GM19025 (cell line): ENCODE data around the gene AXIN1.
"Not testable (repeated sequence)": the region's sequence is repeated elsewhere in the genome, so short reads cannot be mapped to it uniquely, and the experiment has no call there.

Experiments used
- ATAC-seq: cut with Tn5 transposase; IDR thresholded peaks from one replicate; pipeline ENCODE4 v1.9.1; 2021; ENCODE audit warnings: mild to moderate bottlenecking, low read depth, moderate library complexity; ENCODE audit not compliant: unreplicated experiment

AXIN1 gene

GRCh38 chr16:334861-335632, 17.5 kb downstream of the AXIN1 start:
- ATAC-seq, result not testable (repeated sequence)

DNA sequence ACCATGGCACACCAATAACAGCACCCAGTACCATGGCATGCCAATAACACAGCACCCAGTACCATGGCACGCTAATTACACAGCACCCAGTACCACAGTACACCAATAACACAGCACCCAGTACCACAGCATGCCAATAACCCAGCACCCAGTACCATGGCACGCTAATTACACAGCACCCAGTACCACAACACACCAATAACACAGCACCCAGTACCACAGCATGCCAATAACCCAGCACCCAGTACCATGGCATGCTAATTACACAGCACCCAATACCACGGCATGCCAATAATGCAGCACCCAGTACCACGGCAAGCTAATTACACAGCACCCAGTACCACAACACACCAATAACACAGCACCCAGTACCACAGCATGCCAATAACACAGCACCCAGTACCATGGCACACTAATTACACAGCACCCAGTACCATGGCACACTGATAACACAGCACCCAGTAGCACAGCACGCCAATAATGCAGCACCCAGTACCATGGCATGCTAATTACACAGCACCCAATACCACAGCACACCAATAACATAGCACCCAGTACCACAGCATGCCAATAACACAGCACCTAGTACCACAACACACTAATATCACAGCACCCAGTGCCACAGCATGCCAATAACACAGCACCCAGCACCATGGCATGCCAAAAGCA, 18.2 kb downstream of the AXIN1 start:
- ATAC-seq, result not testable (repeated sequence)

DNA sequence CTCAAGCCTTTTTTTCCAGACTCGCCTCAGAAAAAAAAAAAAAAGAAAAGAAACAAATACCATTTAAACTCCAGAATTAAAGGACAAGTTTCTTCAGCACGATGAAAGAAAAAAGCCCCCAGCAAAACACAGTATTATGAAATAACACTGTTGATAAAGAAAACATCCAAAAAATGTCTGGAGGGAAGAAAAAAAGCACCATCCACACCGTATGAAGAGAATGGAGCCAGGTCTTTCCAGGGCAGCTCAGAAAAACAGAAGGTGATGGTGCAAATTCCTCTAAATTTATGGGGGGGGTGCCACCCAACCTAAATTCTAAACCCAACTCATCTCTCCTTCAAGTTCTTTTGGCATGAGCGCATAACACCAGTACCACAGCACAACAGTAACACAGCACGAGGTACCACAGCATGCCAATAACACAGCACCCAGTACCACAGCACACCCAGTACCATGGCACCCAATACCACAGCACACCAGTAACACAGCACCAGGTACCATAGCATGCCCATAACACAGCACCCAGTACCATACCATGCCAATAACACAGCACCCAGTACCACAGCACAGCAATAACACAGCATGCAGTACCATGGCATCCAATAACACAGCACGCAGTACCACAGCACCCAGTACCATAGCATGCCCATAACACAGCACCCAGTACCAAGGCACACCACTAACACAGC, 19.0 kb downstream of the AXIN1 start:
- no peak for ATAC-seq

DNA sequence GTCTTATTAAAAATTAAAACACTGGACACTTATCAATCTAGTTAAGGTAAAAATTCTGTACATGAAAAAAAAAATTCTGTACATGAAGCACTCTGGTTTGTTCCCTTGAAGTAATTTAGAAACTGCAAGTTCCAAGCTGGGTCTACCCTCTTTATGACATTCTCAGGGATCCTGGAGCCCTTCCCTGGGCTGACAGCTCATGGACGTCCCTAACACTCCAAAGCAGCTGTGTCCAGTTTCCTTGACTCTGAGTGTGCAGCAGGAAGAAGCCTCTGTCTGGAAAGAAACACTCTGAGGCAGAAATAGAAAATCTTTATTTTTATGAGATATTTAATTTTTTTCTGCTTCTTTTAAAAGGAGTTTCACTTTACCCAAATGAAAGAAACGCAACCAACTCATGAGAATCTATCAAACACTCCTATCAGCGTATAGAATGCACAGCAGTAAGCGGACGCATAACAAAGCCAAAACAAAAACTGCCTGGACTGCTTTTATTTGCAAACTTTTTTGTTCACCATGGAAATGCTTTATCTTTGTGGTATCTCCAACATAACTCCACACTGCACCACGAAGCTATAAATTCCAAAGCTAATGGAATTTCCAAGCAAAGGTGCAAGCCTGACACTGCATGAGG, 21.2 kb downstream of the AXIN1 start:
- not testable (repeated sequence) for ATAC-seq

DNA sequence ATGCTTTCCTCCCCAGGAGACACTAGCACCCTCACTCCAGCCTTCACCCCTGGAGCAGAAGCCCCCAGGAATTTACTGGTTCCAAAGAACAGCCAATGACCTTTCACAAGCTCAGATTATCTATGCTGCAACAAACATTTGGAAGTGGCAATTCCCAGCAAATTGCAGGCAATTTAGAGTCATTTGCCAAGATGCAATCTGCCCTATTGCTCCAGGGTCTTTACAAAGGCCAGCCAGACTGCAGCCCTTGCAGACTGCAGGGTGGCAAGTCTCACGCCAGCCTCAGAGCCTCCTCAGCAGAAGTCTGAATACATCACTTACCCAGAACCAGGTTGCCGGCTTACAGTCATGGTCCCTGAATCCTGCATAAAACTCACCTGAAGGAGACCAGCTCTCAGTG, 21.8 kb downstream of the AXIN1 start:
- ATAC-seq, result no peak

GRCh38 chr16:325375-326145, 27.0 kb downstream of the AXIN1 start:
- no peak for ATAC-seq

DNA sequence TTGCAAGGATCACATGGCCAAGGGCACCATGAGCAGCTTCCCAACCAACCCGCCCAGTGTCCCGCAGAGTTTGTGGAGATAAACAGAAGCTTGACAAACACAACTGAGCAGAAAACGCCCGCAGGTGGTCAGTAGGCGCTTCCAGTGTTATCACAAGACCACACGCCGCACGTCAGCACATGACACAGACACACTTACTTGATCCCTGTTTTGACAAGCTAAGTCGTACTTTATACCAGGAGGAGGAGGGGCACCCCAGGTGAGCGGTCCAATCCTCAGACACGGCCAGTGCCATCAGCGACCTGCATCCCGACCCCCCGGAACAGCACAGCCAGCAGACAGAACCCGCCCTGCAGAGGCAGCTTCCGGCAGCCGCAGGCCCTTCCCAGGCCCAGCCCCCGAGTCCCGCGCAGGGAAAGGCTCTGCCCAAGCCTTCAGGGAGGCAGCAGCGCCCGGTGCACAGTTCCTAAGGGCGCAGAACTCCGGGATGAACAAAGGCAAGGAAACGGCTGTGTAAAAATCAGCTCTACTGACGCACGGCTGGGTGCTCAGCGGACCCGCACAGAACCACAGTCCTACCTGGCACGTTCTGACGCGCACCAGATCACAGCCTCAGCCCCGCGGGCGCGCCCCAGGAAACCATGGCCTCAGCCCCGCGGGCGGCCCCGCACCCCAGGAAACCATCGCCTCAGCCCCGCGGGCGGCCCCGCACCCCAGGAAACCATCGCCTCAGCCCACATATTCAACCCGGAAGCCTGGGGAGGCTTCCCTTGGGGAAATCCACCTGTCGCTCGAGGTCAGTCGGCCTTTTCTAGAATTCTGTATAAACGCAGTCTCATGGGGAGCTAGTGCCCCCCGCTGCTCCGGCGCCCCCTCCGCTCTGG, 27.8 kb downstream of the AXIN1 start:
- ATAC-seq, result no peak

DNA sequence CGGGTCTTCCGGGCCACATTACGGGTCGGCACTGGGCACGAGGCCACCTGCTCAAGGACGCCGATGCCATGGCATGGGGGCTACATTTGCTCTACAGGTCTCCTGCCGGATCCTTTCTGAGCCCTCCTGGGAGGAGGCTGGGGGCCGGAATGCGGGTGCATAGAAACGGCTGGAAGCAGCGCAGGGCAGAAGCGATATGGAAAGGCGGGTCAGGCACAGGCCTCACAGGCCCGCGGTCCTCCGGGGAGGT, 28.4 kb downstream of the AXIN1 start:
- ATAC-seq, result no peak

DNA sequence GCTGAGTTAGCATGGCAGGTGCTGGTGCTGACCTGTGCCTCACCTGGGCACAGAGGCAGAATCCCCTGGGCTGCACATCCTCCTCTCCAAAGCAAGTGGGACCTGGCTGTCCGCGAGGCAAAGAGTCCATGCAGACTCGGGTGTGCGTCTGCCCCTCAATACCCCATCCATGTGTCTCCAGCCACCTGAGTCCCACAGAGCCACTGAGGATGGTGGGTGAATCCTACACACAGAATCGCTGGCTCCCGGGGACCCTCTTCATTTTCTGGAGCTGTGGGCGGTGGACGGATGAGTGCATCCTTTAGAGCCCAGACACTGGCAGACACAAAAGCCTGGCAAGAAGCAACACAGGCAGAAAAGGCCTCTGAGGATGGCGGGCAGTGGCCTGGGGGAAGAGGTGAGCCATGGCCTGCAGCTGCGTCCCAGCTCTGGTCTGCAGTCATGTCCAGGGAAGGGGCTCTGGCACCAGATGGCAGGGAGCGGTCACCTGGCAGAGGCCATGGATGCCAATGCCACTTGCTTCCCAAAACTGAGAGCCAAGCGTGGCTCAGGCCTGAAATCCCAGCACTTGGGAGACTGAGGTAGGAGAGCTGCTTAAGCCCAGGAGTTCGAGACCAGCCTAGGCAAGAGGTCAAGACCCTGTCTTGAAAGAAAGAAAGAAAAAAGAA, 29.9 kb downstream of the AXIN1 start:
- ATAC-seq, result no peak

DNA sequence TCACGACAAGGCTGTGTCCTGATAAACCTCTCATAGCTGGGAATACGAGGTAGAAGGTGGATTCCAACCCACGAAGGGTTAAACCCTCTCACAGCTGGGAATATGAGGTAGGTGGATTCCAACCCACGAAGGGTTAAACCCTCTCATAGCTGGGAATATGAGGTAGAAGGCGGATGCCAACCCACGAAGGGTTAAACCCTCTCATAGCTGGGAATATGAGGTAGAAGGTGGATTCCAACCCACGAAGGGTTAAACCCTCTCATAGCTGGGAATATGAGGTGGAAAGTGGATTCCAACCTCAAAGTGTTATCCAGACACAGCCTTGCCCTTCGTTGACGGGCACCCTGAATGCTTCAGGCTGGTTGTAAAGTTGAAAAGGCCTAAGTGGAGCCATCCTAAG, 31.0 kb downstream of the AXIN1 start:
- ATAC-seq, result no peak

GRCh38 chr16:320206-320605, 32.3 kb downstream of the AXIN1 start:
- no peak for ATAC-seq

GRCh38 chr16:318628-319027, 33.9 kb downstream of the AXIN1 start:
- no peak for ATAC-seq

DNA sequence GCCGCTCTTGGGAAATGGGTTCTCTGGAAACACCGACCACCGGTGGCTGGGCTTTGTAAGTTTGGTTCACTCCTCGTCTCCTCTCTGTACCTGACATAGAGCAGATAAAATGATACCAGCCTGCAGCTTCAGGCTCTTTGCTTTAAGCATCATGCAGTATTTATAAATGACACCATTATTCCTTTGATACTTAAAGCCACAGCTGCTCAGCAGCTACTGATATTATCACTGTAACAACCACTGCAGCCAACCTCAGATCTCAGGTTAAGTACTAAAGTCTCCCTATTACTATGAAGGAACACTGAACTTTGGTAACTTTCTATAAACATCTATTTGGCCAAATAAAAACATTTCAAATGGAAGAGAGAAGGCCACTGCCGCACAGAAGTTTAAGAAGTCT, 34.9 kb downstream of the AXIN1 start:
- ATAC-seq, result no peak

- ATAC-seq, result no peak
These were observed 35.6 kb downstream of the AXIN1 start for GRCh38 chr16:316741-317464.

- no peak for ATAC-seq
These were observed 37.7 kb downstream of the AXIN1 start for GRCh38 chr16:314795-315299.

DNA sequence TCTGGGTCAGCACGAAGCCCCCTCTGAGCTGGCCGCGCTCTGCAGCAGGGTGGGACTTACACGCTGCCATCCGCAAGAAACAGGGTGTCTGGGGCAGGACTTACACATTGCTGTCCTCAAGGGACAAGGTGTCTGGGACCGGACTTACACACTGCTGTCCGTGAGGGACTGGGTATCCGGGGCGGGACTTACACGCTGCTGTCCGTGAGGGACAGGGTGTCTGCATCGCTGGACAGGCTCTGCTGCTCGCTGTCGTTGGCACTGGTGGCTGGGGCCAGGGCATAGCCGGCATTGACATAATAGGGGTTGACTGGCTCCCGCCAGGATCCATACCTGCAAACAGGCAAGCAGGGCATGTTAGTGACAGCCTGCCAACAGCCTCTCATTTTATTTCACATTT, 38.2 kb downstream of the AXIN1 start:
- ATAC-seq, result no peak

DNA sequence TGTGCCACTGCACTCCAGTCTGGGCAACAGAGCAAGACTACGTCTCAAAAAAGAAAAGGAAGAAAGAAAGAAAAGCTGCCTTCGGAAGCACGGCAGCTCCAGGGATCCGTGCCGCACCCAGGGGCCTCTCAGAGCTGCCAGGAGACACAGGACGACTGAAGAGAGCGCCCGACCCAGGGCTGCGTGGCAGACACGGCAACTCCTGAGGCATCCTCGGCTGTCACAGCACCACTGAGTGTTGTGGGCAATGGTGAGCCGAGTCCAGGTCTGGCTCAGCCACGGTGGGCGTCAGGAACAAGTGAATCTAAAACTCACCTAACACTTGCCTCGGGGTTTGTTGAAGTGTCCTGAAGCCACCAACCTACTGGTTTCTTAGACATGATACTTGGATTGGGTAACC, 40.8 kb downstream of the AXIN1 start:
- no peak for ATAC-seq

DNA sequence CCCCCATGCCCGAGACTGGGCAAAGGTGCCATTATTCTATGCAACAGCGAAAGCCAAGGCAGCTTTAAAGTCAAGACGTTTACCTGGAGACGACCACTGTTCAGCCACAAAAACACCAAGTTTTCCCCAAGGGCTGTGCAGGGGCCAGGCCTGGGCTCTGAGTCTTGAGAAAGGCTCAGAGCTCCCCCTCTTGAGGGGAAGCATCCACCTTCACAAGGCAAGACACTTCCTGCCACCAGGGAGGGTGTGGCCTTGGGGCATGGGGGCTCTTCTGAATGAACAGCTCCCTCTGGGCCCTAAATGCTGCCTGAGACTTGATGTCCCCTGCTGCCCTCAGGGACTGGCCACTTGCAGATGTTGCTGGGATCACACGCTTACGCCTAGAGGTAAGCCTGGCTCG, 43.0 kb downstream of the AXIN1 start:
- no peak for ATAC-seq
